Lower leg skin (tissue), 3 donors: ENCODE data around the gene SLC2A5.

ENCODE experiments used
- POLR2A ChIP-seq, 2 donors: fragments of 450-650 bp; IDR thresholded peaks; one replicate each; pipeline ENCODE4 v1.6.1; 2016 to 2017; ENCODE audit warnings: antibody characterized with exemption in 2 of 2, mild to moderate bottlenecking in 1 of 2, moderate library complexity in 1 of 2
- TF ChIP-seq, protein P1 (sequence below), 3 donors: fragments of 450-650 bp; IDR thresholded peaks; one replicate each; pipeline ENCODE4 v1.5.1; 2016; ENCODE audit warnings: antibody characterized with exemption in 3 of 3, mild to moderate bottlenecking in 3 of 3, moderate library complexity in 2 of 3

DNA sequence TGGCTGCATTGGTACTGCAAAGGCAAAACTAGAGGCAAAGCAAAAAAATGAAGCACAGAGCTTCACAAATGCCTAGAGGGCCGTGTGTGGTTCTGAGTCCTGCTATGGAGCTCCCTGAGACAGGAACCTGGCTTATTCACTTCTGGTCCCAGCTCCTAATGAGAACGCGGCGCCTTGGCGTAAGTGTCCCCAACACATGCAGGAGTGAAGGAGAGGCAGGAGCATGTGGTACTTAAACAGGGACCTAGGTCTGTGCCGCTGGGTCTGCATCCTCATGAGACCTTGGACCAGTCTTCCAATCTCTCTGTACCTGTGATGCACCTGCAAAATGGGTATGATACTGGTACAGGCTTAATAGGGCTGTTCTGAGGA is 28.8 kb downstream of the SLC2A5 start:
- TF ChIP-seq, protein P1, sequence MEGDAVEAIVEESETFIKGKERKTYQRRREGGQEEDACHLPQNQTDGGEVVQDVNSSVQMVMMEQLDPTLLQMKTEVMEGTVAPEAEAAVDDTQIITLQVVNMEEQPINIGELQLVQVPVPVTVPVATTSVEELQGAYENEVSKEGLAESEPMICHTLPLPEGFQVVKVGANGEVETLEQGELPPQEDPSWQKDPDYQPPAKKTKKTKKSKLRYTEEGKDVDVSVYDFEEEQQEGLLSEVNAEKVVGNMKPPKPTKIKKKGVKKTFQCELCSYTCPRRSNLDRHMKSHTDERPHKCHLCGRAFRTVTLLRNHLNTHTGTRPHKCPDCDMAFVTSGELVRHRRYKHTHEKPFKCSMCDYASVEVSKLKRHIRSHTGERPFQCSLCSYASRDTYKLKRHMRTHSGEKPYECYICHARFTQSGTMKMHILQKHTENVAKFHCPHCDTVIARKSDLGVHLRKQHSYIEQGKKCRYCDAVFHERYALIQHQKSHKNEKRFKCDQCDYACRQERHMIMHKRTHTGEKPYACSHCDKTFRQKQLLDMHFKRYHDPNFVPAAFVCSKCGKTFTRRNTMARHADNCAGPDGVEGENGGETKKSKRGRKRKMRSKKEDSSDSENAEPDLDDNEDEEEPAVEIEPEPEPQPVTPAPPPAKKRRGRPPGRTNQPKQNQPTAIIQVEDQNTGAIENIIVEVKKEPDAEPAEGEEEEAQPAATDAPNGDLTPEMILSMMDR (IDR thresholded peaks at IDR 0.05): no peak
- no peak for TF ChIP-seq POLR2A (IDR thresholded peaks at IDR 0.05)
